Measurements from ENCODE around the gene RPS4Y2. TPM values are rescaled to one million over a fixed set of nuclear protein-coding genes. Genes with fewer than 3 reads are reported as not detected.

RPS4Y2 gene
- total RNA-seq (ENCODE audit: low replicate concordance) = not detected in 2 replicates

DNA sequence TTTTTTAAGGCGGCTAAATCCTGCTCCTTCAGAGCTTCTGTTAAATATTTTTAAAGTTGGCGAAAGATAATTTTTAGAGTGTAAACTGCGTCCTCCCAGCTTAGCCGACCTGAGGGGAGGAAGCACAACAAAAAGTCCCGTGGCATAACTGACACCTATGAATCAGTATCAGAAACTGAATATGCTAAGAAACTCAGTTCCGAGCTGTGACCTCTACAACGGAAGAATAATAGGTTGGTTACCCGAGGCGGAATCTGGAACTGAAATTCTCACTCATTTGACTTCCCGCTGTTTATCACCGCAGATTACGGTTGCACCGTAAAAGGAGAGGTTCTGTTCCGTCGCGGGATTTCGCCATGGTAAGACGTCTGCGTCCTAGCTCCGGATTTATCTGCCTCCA is at the start of gene RPS4Y2:
Gene RPS4Y2 (plus strand): TSS at position 301 of the 400 bp plus-strand sequence. CDS start 56 bp downstream, at position 357.
- no peak within 1 kb of the TSS for H3K4me3 ChIP-seq (ENCODE audit: low read depth, low read length)
- no peak for DNase-seq (ENCODE audit: low read depth)
- TF ChIP-seq, protein P1, sequence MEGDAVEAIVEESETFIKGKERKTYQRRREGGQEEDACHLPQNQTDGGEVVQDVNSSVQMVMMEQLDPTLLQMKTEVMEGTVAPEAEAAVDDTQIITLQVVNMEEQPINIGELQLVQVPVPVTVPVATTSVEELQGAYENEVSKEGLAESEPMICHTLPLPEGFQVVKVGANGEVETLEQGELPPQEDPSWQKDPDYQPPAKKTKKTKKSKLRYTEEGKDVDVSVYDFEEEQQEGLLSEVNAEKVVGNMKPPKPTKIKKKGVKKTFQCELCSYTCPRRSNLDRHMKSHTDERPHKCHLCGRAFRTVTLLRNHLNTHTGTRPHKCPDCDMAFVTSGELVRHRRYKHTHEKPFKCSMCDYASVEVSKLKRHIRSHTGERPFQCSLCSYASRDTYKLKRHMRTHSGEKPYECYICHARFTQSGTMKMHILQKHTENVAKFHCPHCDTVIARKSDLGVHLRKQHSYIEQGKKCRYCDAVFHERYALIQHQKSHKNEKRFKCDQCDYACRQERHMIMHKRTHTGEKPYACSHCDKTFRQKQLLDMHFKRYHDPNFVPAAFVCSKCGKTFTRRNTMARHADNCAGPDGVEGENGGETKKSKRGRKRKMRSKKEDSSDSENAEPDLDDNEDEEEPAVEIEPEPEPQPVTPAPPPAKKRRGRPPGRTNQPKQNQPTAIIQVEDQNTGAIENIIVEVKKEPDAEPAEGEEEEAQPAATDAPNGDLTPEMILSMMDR (IDR thresholded peaks at IDR 0.05; ENCODE audit: insufficient read depth, low read length) = no peak

GRCh38 chrY:20714391-20714790 is 41.5 kb upstream of the RPS4Y2 start:
- no peak for DNase-seq (ENCODE audit: low read depth)
- TF ChIP-seq, protein P1 (IDR thresholded peaks at IDR 0.05; ENCODE audit: insufficient read depth, low read length) = no peak
- no peak overlapping the region for H3K4me3 ChIP-seq (ENCODE audit: low read depth, low read length)

DNA sequence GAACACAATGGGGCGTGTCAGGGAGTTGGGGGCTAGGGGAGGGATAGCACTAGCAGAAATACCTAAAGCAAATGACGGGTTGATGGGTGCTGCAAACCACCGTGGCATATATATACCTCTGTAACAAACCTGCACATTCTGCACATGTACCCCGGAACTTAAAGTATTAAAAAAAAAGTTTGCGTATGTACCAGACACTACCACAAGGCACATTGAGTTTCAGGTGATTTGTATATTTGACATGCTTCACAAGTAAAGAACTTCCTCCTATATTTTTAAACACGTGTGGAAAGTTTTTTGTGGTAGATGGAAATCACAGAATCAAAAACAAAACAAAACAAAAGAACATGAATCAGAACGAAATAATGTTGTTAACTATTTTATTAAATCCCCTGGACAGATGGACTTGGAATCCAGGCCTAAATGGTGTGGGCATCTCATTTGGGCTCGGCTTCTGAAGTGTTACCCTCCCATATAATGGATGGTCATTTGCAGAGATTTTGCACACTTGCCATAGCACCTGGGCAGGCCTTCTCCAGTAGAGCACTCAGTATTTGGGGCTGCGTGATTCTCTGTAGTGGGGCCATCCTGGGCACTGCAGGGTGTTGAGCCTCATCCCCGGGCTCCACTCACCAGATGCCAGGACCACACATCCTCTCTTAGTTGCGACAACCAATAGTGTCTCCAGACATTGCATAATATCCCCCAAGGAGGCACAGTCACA is 29.6 kb upstream of the RPS4Y2 start:
- TF ChIP-seq, protein P1 (IDR thresholded peaks at IDR 0.05; ENCODE audit: insufficient read depth, low read length) = no peak
- no peak for DNase-seq (ENCODE audit: low read depth)
- no peak overlapping the region for H3K4me3 ChIP-seq (ENCODE audit: low read depth, low read length)

GRCh38 chrY:20735200-20735599 is 20.7 kb upstream of the RPS4Y2 start:
- H3K4me3 ChIP-seq (ENCODE audit: low read depth, low read length) = no peak overlapping the region
- no peak for DNase-seq (ENCODE audit: low read depth)
- TF ChIP-seq, protein P1 (IDR thresholded peaks at IDR 0.05; ENCODE audit: insufficient read depth, low read length) = no peak

- TF ChIP-seq, protein P1 (IDR thresholded peaks at IDR 0.05; ENCODE audit: insufficient read depth, low read length) = no peak
- H3K4me3 ChIP-seq (ENCODE audit: low read depth, low read length) = no peak overlapping the region
- DNase-seq (ENCODE audit: low read depth) = no peak
These were observed 16.1 kb upstream of the RPS4Y2 start for GRCh38 chrY:20739806-20740205.

DNA sequence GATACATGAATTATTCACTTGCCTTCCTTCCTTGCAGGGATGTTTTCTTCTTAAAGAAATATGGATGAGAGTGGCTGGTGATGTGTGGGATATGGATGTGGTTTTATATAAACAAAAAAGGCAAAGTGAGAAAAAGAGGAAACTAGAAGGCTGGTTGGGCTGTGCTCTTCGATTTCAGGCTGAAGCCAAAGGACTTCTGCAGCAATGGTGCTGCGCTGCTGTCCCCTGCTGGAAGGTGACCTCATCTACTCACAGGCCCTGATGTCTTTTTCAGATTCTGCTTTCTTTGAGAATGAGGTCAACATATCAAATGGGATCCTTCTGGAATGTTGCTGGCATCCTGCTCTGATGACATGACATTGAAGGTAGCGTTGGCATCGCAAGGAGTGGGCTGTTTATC is 15.3 kb upstream of the RPS4Y2 start:
- no peak for DNase-seq (ENCODE audit: low read depth)
- TF ChIP-seq, protein P1 (IDR thresholded peaks at IDR 0.05; ENCODE audit: insufficient read depth, low read length) = no peak
- no peak overlapping the region for H3K4me3 ChIP-seq (ENCODE audit: low read depth, low read length)

DNA sequence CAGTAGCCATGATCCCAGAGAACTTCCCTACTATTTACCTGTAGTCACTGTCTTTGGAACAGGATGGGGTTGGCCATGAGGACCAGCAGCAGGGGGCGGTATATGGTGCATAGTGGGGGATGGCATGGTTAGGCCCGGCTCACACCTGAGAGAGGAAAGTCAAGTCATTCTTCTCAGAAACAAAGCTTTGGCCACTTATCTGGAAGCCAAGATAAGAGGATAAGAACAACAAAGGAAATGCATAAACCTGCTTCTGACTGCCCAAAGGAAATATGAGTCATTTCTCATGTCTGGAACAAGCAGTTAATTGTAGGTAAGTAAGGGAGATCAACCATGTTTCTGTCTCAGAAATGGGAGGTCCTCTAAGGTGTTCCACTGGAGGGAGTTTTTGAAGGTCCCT is 10.8 kb upstream of the RPS4Y2 start:
- no peak overlapping the region for H3K4me3 ChIP-seq (ENCODE audit: low read depth, low read length)
- no peak for DNase-seq (ENCODE audit: low read depth)
- TF ChIP-seq, protein P1 (IDR thresholded peaks at IDR 0.05; ENCODE audit: insufficient read depth, low read length) = no peak
